Measurements from ENCODE around the gene GBGT1. TPM values are rescaled to one million over a fixed set of nuclear protein-coding genes. Genes with fewer than 3 reads are reported as not detected.
"Not testable (repeated sequence)": the region's sequence is repeated elsewhere in the genome, so short reads cannot be mapped to it uniquely, and the experiment has no call there.

Gene GBGT1
- total RNA-seq, 1 donor from 2014 or later: 2.6 TPM

DNA sequence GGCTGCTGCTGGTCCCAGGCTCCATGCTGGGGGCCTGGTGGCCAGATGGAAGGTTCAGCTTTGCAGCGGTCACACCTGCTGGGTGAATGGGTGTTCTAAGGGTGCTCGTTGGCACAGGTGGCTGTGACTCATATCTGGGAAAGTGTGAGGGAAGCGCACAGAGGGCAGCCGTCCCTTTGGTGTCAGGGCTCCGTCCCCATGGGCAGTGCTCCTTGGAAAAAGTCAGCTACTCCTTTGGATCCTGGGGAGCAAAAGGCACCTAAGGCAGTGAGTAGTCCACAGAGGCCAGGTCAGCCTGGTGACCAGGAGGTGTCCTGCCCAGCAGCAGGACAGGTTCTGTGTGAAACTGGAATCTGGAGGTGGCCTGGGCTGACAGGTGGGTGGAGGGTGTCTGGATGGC is 18.4 kb upstream of the GBGT1 start:
- no peak overlapping the region for H3K9ac ChIP-seq (ENCODE audit: low read depth in 1 of 3, low read length in 3 of 3)
- H3K36me3 ChIP-seq (ENCODE audit: control insufficient read depth in 3 of 3, insufficient read depth in 3 of 3, low read length in 3 of 3): no peaks in the 10 kb centered on the region
- H3K27me3 ChIP-seq (ENCODE audit: control insufficient read depth in 3 of 3, insufficient read depth in 3 of 3, low read length in 3 of 3): peaks cover 3 to 13% (median 9%) of the 10 kb centered on the region in 3 donors
- no peaks in the 10 kb centered on the region for H3K9me3 ChIP-seq (ENCODE audit: control insufficient read depth in 3 of 3, low read length in 3 of 3)
- no peak overlapping the region for H3K4me3 ChIP-seq (ENCODE audit: low read length in 3 of 3)
- peaks cover 0 to 6% (median 2%) of the 10 kb centered on the region in 3 donors for H3K4me1 ChIP-seq (ENCODE audit: control insufficient read depth in 3 of 3, insufficient read depth in 3 of 3, low read length in 3 of 3)
- no peak overlapping the region for H3K27ac ChIP-seq (ENCODE audit: low read depth, low read length)

DNA sequence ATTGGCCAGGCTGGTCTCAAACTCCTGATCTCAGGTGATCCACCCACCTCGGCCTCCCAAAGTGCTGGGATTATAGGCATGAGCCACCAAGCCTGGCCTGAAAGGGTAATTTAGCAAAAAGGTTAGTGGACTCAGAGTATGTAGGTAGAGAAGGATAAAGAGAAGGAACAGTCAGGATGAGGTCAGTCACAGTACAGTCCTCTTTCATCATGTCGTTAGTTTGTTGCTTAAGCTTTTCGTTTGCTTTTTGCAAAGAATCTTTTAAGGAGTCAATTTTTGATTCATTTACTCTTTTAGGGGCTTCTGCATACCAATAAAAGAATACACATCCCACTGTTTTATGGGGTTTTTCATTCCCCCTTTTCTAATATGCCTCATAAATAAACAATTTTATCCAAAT is 17.8 kb upstream of the GBGT1 start:
- Histone ChIP-seq H3K4me1 (ENCODE audit: control insufficient read depth in 3 of 3, insufficient read depth in 3 of 3, low read length in 3 of 3) (peaks cover 0 to 6% (median 2%) of the 10 kb centered on the region in 3 donors), H3K27me3 (ENCODE audit: control insufficient read depth in 3 of 3, insufficient read depth in 3 of 3, low read length in 3 of 3) (peaks cover 3 to 9% (median 4%) of the 10 kb centered on the region in 3 donors), H3K27ac (ENCODE audit: low read depth, low read length) (no peak overlapping the region), H3K4me3 (ENCODE audit: low read length in 3 of 3) (no peak overlapping the region), H3K9me3 (ENCODE audit: control insufficient read depth in 3 of 3, low read length in 3 of 3) (no peaks in the 10 kb centered on the region), H3K36me3 (ENCODE audit: control insufficient read depth in 3 of 3, insufficient read depth in 3 of 3, low read length in 3 of 3) (no peaks in the 10 kb centered on the region), H3K9ac (ENCODE audit: low read depth in 1 of 3, low read length in 3 of 3) (no peak overlapping the region)

DNA sequence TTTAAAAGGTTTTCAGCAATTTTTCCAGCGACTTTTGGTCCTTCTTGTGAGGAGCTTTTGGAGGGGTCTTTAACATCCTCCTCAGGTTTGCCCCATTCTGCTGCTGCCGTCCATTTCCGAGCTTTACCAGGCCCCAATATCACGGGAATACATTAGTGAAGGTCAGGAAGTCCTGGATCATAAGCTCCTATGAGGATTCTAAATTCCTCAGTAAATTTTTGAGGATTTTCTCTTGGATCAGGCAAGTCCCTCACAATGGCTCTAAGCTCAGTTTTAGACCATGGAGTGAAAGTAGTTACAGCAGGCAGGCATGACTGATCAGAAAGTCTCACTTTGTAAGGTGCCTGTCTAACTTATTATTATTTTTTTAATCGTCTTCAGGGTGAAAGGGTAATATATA is 17.2 kb upstream of the GBGT1 start:
- no peak overlapping the region for H3K4me3 ChIP-seq (ENCODE audit: low read length in 3 of 3)
- H3K4me1 ChIP-seq (ENCODE audit: control insufficient read depth in 3 of 3, insufficient read depth in 3 of 3, low read length in 3 of 3): peaks cover 0 to 6% (median 2%) of the 10 kb centered on the region in 3 donors
- H3K9ac ChIP-seq (ENCODE audit: low read depth in 1 of 3, low read length in 3 of 3): no peak overlapping the region
- no peaks in the 10 kb centered on the region for H3K36me3 ChIP-seq (ENCODE audit: control insufficient read depth in 3 of 3, insufficient read depth in 3 of 3, low read length in 3 of 3)
- H3K27ac ChIP-seq (ENCODE audit: low read depth, low read length): no peak overlapping the region
- H3K9me3 ChIP-seq (ENCODE audit: control insufficient read depth in 3 of 3, low read length in 3 of 3): no peaks in the 10 kb centered on the region
- peaks cover 1 to 9% (median 4%) of the 10 kb centered on the region in 3 donors for H3K27me3 ChIP-seq (ENCODE audit: control insufficient read depth in 3 of 3, insufficient read depth in 3 of 3, low read length in 3 of 3)

DNA sequence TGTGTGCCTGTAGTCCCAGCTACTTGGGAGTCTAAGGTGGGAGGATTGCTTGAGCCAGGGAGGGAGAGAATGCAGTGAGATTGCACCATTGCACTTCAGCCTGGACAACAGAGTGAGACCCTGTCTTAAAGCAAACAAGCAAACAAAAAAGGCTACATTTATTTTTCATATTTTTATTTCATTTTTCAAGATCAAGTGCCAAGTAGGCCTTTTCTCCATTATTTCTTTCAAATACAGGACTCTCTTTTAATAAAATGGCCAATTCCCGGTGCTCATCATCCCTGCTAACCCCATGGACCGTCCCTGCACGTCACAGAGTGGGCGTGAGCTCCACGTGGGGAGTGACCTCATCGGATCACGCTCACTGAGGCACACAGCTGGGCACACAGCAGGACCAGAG is 9.3 kb upstream of the GBGT1 start:
- Histone ChIP-seq H3K9me3 (ENCODE audit: control insufficient read depth in 3 of 3, low read length in 3 of 3) (no peaks in the 10 kb centered on the region), H3K4me1 (ENCODE audit: control insufficient read depth in 3 of 3, insufficient read depth in 3 of 3, low read length in 3 of 3) (no peaks in the 10 kb centered on the region), H3K27me3 (ENCODE audit: control insufficient read depth in 3 of 3, insufficient read depth in 3 of 3, low read length in 3 of 3) (peaks cover 4 to 12% (median 12%) of the 10 kb centered on the region in 3 donors), H3K9ac (ENCODE audit: low read depth in 1 of 3, low read length in 3 of 3) (no peak overlapping the region), H3K4me3 (ENCODE audit: low read length in 3 of 3) (no peak overlapping the region), H3K36me3 (ENCODE audit: control insufficient read depth in 3 of 3, insufficient read depth in 3 of 3, low read length in 3 of 3) (no peaks in the 10 kb centered on the region), H3K27ac (ENCODE audit: low read depth, low read length) (no peak overlapping the region)

DNA sequence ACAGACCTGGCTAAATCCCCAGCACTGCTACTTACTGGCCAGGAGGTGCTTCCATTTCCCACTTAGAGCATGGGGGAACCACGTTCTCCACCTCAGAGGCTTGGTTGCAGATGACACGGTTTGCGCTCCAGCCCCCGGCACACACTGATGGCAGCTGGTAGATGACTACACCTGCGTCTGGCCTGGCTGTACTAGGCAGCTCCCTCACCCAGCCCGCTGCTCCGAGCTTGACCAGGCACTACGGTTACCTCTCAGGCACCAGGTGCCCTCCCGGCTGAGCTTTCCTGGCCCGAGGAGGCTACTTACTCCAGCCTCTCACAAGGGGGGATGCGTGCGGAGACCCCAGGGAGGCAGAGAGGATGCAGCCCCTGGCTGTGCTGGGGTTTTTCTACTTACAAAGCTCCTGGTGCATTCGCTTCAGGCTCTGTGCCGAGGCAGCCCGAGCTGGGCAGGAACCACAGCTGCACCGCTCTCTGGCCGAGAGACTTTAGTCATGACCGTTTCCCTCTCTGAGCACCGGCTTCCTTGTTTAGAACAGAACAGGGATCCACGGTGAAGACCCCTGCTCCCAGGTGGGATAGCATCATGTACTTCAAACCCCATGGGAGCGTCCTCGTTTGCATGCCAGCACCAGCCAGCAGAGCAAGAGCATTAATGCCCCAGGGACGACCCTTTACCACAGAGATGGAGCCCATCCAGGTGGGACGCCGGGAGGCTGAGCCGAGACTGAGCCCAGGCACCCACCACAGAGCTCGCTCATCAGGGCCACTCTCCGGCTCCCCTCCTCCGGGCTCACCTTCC is 7.6 kb upstream of the GBGT1 start:
- Histone ChIP-seq H3K27me3 (ENCODE audit: control insufficient read depth in 3 of 3, insufficient read depth in 3 of 3, low read length in 3 of 3) (peaks cover 4 to 12% (median 12%) of the 10 kb centered on the region in 3 donors), H3K4me1 (ENCODE audit: control insufficient read depth in 3 of 3, insufficient read depth in 3 of 3, low read length in 3 of 3) (no peaks in the 10 kb centered on the region), H3K27ac (ENCODE audit: low read depth, low read length) (no peak overlapping the region), H3K9me3 (ENCODE audit: control insufficient read depth in 3 of 3, low read length in 3 of 3) (no peaks in the 10 kb centered on the region), H3K4me3 (ENCODE audit: low read length in 3 of 3) (no peak overlapping the region), H3K9ac (ENCODE audit: low read depth in 1 of 3, low read length in 3 of 3) (no peak overlapping the region), H3K36me3 (ENCODE audit: control insufficient read depth in 3 of 3, insufficient read depth in 3 of 3, low read length in 3 of 3) (no peaks in the 10 kb centered on the region)

DNA sequence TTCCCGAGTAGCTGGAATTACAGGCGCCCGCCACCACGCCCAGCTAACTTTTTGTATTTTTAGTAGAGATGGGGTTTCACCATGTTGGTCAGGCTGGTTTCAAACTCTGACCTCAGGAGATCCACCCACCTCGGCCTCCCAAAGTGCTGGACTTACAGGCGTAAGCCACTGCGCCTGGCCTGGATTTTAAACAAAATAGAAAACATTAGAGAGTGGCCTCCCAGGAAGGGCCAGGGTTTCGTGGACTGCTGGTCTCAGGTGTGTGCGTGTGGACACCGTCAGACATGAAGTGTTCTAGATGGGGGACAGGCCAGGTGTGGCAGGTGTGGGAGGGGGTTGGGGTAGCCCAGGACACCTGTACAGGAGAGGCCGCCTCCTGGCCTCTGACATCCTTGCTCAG is 7.0 kb upstream of the GBGT1 start:
- Histone ChIP-seq H3K9me3 (ENCODE audit: control insufficient read depth in 3 of 3, low read length in 3 of 3) (no peaks in the 10 kb centered on the region), H3K27ac (ENCODE audit: low read depth, low read length) (no peak overlapping the region), H3K4me3 (ENCODE audit: low read length in 3 of 3) (no peak overlapping the region), H3K4me1 (ENCODE audit: control insufficient read depth in 3 of 3, insufficient read depth in 3 of 3, low read length in 3 of 3) (no peaks in the 10 kb centered on the region), H3K27me3 (ENCODE audit: control insufficient read depth in 3 of 3, insufficient read depth in 3 of 3, low read length in 3 of 3) (peaks cover 4 to 12% (median 12%) of the 10 kb centered on the region in 3 donors), H3K36me3 (ENCODE audit: control insufficient read depth in 3 of 3, insufficient read depth in 3 of 3, low read length in 3 of 3) (no peaks in the 10 kb centered on the region), H3K9ac (ENCODE audit: low read depth in 1 of 3, low read length in 3 of 3) (no peak overlapping the region)

DNA sequence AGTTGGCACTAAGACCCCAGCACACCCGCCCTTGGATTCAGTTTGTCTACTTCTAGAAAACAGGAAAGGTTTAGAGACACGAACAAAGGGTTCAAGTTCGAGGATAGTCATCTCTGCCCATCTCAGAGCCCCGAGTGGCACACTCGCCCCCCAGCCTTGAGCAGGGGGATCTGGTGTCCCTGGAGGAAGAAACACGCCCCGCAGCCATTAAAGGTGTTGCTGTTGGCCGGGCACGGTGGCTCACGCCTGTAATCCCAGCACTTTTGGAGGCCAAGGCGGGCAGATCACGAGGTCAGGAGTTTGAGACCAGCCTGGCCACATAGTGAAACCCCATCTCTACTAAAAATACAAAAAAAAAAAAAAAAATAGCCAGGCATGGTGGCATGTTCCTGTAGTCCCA is 6.0 kb upstream of the GBGT1 start:
- H3K9ac ChIP-seq (ENCODE audit: low read depth in 1 of 3, low read length in 3 of 3); H3K36me3 ChIP-seq (ENCODE audit: control insufficient read depth in 3 of 3, insufficient read depth in 3 of 3, low read length in 3 of 3); H3K4me3 ChIP-seq (ENCODE audit: low read length in 3 of 3); H3K27ac ChIP-seq (ENCODE audit: low read depth, low read length); H3K4me1 ChIP-seq (ENCODE audit: control insufficient read depth in 3 of 3, insufficient read depth in 3 of 3, low read length in 3 of 3); H3K9me3 ChIP-seq (ENCODE audit: control insufficient read depth in 3 of 3, low read length in 3 of 3): not testable (repeated sequence)
- H3K27me3 ChIP-seq (ENCODE audit: control insufficient read depth in 3 of 3, insufficient read depth in 3 of 3, low read length in 3 of 3): peaks cover 5 to 14% (median 12%) of the 10 kb centered on the region in 3 donors

DNA sequence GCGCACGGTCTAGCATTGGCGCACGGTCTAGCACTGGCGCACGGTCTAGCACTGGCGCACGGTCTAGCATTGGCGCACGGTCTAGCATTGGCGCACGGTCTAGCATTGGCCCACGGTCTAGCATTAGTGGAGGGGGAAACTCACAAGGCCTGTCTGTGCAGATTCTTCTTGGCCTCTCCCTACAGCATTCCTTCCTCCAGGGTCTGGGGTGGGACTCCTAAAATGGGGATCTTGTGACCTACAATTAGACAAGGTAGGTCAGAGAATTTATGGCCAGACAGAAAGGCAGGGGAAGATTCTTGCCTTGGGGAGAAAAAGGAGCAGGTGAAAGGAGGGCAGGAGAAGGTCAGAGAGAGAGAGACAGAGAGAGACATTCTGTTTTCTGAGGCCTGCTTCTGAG is 5.4 kb upstream of the GBGT1 start:
- Histone ChIP-seq H3K4me3 (ENCODE audit: low read length in 3 of 3) (no peak overlapping the region), H3K4me1 (ENCODE audit: control insufficient read depth in 3 of 3, insufficient read depth in 3 of 3, low read length in 3 of 3) (peaks cover 0 to 2% (median under 1%) of the 10 kb centered on the region in 3 donors), H3K27me3 (ENCODE audit: control insufficient read depth in 3 of 3, insufficient read depth in 3 of 3, low read length in 3 of 3) (peaks cover 10 to 20% (median 15%) of the 10 kb centered on the region in 3 donors)

DNA sequence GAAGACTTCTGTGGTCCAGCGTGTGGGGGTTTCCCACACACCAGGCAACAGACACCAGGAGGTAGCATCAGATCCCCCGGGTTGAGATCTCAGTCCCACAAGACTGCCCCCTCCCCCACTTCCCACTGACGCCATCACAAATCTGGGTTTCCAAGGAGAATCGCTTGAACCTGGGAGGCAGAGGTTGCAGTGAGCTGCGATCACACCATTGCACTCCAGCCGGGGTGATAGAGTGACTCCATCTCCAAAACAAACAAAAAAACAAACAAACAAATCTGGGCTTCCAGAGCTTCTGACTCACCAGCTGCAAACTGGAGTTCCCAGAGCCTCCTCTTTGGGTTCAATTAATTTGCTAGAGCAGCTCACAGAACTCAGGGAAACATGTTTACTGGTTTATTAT is 4.7 kb upstream of the GBGT1 start:
- Histone ChIP-seq H3K27me3 (ENCODE audit: control insufficient read depth in 3 of 3, insufficient read depth in 3 of 3, low read length in 3 of 3) (peaks cover 14 to 27% (median 21%) of the 10 kb centered on the region in 3 donors), H3K9me3 (ENCODE audit: control insufficient read depth in 3 of 3, low read length in 3 of 3) (no peaks in the 10 kb centered on the region), H3K36me3 (ENCODE audit: control insufficient read depth in 3 of 3, insufficient read depth in 3 of 3, low read length in 3 of 3) (no peaks in the 10 kb centered on the region), H3K9ac (ENCODE audit: low read depth in 1 of 3, low read length in 3 of 3) (no peak overlapping the region), H3K27ac (ENCODE audit: low read depth, low read length) (no peak overlapping the region), H3K4me3 (ENCODE audit: low read length in 3 of 3) (no peak overlapping the region), H3K4me1 (ENCODE audit: control insufficient read depth in 3 of 3, insufficient read depth in 3 of 3, low read length in 3 of 3) (peaks cover 0 to 9% (median 6%) of the 10 kb centered on the region in 3 donors)

More for the DNA sequence above, 5.4 kb upstream of the GBGT1 start:
- Histone ChIP-seq H3K9ac (ENCODE audit: low read depth in 1 of 3, low read length in 3 of 3) (no peak overlapping the region), H3K27ac (ENCODE audit: low read depth, low read length) (no peak overlapping the region), H3K9me3 (ENCODE audit: control insufficient read depth in 3 of 3, low read length in 3 of 3) (no peaks in the 10 kb centered on the region), H3K36me3 (ENCODE audit: control insufficient read depth in 3 of 3, insufficient read depth in 3 of 3, low read length in 3 of 3) (no peaks in the 10 kb centered on the region)

DNA sequence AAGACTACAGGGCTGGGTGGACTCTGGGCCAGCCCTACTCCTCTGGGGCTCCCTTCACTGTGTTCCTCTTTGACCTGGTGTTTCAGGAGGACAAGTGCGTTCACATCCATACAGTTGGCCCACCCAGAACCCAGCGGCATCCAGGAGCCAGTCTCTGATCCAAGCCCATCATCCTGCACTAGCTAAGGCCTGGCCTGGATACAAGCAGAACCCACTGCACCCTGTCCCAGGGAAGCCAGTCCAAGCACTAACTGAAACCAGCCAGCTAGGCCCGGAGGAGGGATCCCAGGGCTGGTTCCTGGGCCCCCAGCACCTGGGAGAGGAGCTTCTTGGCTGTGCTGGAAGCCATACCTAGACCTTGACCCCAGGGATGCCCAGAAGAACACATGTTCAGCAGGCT is 4.1 kb upstream of the GBGT1 start:
- H3K36me3 ChIP-seq (ENCODE audit: control insufficient read depth in 3 of 3, insufficient read depth in 3 of 3, low read length in 3 of 3): no peaks in the 10 kb centered on the region

More for the DNA sequence above, 4.1 kb upstream of the GBGT1 start:
- Histone ChIP-seq H3K27ac (ENCODE audit: low read depth, low read length) (no peak overlapping the region), H3K9me3 (ENCODE audit: control insufficient read depth in 3 of 3, low read length in 3 of 3) (no peaks in the 10 kb centered on the region), H3K4me3 (ENCODE audit: low read length in 3 of 3) (no peak overlapping the region), H3K4me1 (ENCODE audit: control insufficient read depth in 3 of 3, insufficient read depth in 3 of 3, low read length in 3 of 3) (peaks cover 0 to 15% (median 9%) of the 10 kb centered on the region in 3 donors), H3K27me3 (ENCODE audit: control insufficient read depth in 3 of 3, insufficient read depth in 3 of 3, low read length in 3 of 3) (peaks cover 18 to 33% (median 27%) of the 10 kb centered on the region in 3 donors), H3K9ac (ENCODE audit: low read depth in 1 of 3, low read length in 3 of 3) (no peak overlapping the region)

Data from skeletal muscle tissue (tissue), 4 donors.